SK-N-MC (cell line): ENCODE data around the gene ARHGAP33.

Experiments used
- DNase-seq: peaks from one replicate; pipeline ENCODE4 v3.0.0-alpha.2; 2011; ENCODE audit warnings: low read depth, low spot score
- H3K27ac ChIP-seq: fragments of 200-600 bp; sonication (generic); 2 replicates; pipeline ENCODE4 v1.5.1; 2016; ENCODE audit warnings: mixed run types
- H3K36me3 ChIP-seq: fragments of 200-600 bp; sonication (generic); 2 replicates; pipeline ENCODE4 v1.6.1; 2017; ENCODE audit warnings: antibody characterized with exemption, low read length, mixed read lengths; ENCODE audit not compliant: insufficient read depth
- H3K4me3 ChIP-seq: fragments of 200-600 bp; sonication (generic); 2 replicates; pipeline ENCODE4 v1.5.1; 2016
- H3K9ac ChIP-seq: fragments of 200-600 bp; sonication (generic); 2 replicates; pipeline ENCODE4 v1.8.0; 2017; ENCODE audit warnings: mixed run types, mixed read lengths; ENCODE audit not compliant: insufficient read length
- H3K9me3 ChIP-seq: fragments of 200-600 bp; sonication (generic); 2 replicates; pipeline ENCODE4 v1.6.1; 2017; ENCODE audit warnings: low read depth, mild to moderate bottlenecking, antibody characterized with exemption, low read length, moderate library complexity, mixed read lengths
- EZH2 ChIP-seq: fragments of 200-600 bp; sonication (generic); IDR thresholded peaks from one replicate; pipeline ENCODE4 v1.6.1; 2017; ENCODE audit warnings: antibody characterized with exemption
- FOXP2 ChIP-seq: optimal IDR thresholded peaks from 2 replicates; pipeline ENCODE3; 2011; ENCODE audit warnings: mild to moderate bottlenecking, moderate library complexity; ENCODE audit not compliant: insufficient read depth; ENCODE audit errors: extremely low read length, control extremely low read depth
- POLR2AphosphoS5 ChIP-seq: IDR thresholded peaks from 2 replicates; pipeline ENCODE4 v1.6.1; 2012; ENCODE audit warnings: mild to moderate bottlenecking, low read depth, low read length, borderline replicate concordance

ARHGAP33 gene

GRCh38 chr19:35796645-35797542, 21.5 kb downstream of the ARHGAP33 start:
- no peaks in the 10 kb centered on the region for H3K9me3 ChIP-seq
- TF ChIP-seq EZH2 = no peak
- TF ChIP-seq POLR2AphosphoS5 = no peak
- no peak for TF ChIP-seq FOXP2
- no peak for DNase-seq
- no peaks in the 10 kb centered on the region for H3K36me3 ChIP-seq
- H3K4me3 ChIP-seq = no peak overlapping the region
- H3K9ac ChIP-seq = no peak overlapping the region
- no peak overlapping the region for H3K27ac ChIP-seq

GRCh38 chr19:35797663-35798062, 22.3 kb downstream of the ARHGAP33 start:
- no peak for TF ChIP-seq FOXP2
- no peak for TF ChIP-seq EZH2
- no peak for TF ChIP-seq POLR2AphosphoS5
- H3K36me3 ChIP-seq = no peaks in the 10 kb centered on the region
- H3K27ac ChIP-seq = no peak overlapping the region
- H3K4me3 ChIP-seq = no peak overlapping the region
- no peak for DNase-seq
- H3K9ac ChIP-seq = no peak overlapping the region
- H3K9me3 ChIP-seq = no peaks in the 10 kb centered on the region

GRCh38 chr19:35801828-35802227, 26.5 kb downstream of the ARHGAP33 start:
- H3K36me3 ChIP-seq = no peaks in the 10 kb centered on the region
- no peaks in the 10 kb centered on the region for H3K9me3 ChIP-seq
- TF ChIP-seq EZH2 = no peak
- TF ChIP-seq FOXP2 = no peak
- no peak for TF ChIP-seq POLR2AphosphoS5
- no peak overlapping the region for H3K4me3 ChIP-seq
- H3K9ac ChIP-seq = no peak overlapping the region
- no peak for DNase-seq
- no peak overlapping the region for H3K27ac ChIP-seq

GRCh38 chr19:35805526-35806102, 30.2 kb downstream of the ARHGAP33 start:
- Histone ChIP-seq H3K9ac (no peak overlapping the region), H3K36me3 (no peaks in the 10 kb centered on the region), H3K27ac (no peak overlapping the region), H3K9me3 (no peaks in the 10 kb centered on the region), H3K4me3 (no peak overlapping the region)
- DNase-seq = no peak
- TF ChIP-seq EZH2 (no peak), FOXP2 (no peak), POLR2AphosphoS5 (no peak)

- no peak for DNase-seq
- no peak overlapping the region for H3K27ac ChIP-seq
- H3K4me3 ChIP-seq = no peak overlapping the region
- no peak for TF ChIP-seq EZH2
- TF ChIP-seq POLR2AphosphoS5 = no peak
- no peak for TF ChIP-seq FOXP2
- H3K9me3 ChIP-seq = no peaks in the 10 kb centered on the region
- H3K36me3 ChIP-seq = no peaks in the 10 kb centered on the region
- no peak overlapping the region for H3K9ac ChIP-seq
Observed at GRCh38 chr19:35806597-35806996, 31.2 kb downstream of the ARHGAP33 start.

GRCh38 chr19:35807633-35808032, 32.3 kb downstream of the ARHGAP33 start:
- no peaks in the 10 kb centered on the region for H3K36me3 ChIP-seq

GRCh38 chr19:35811317-35812219, 36.2 kb downstream of the ARHGAP33 start:
- no peak overlapping the region for H3K9ac ChIP-seq
- TF ChIP-seq EZH2 (no peak), POLR2AphosphoS5 (no peak), FOXP2 (no peak)

More at GRCh38 chr19:35807633-35808032, 32.3 kb downstream of the ARHGAP33 start:
- Histone ChIP-seq H3K9ac (no peak overlapping the region), H3K4me3 (no peak overlapping the region), H3K9me3 (no peaks in the 10 kb centered on the region), H3K27ac (no peak overlapping the region)
- DNase-seq = no peak
- TF ChIP-seq FOXP2 (no peak), EZH2 (no peak), POLR2AphosphoS5 (no peak)

More at GRCh38 chr19:35811317-35812219, 36.2 kb downstream of the ARHGAP33 start:
- no peak for DNase-seq
- H3K4me3 ChIP-seq = no peak overlapping the region
- no peak overlapping the region for H3K27ac ChIP-seq
- no peaks in the 10 kb centered on the region for H3K9me3 ChIP-seq
- no peaks in the 10 kb centered on the region for H3K36me3 ChIP-seq
